ENCODE measurements around the gene GRM4.

GRM4 gene

GRCh38 chr6:34065466-34066217 is 80.2 kb downstream of the GRM4 start:
- no peak for DNase-seq (ENCODE audit: low read depth in 3 of 3, low spot score in 1 of 3)

DNA sequence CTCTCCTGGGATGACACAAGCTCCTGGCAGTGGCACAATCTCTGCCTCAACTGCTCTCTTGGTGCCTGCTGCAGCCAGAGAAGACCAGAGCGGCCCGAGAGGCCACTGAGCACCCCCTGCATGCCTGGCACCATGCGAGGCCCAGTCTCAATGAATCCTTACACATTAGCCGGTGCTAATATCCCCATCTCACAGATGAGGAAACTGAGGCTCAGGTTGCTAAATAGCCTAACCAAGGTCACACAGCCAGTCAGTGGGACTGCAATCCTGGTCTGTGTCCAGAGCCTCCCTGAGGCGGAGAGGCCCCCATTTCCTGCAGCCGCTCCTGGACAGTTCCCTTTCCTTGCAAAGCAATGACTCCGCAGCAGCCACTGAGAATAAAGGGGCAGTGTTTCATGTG is 81.2 kb downstream of the GRM4 start:
- no peak for DNase-seq (ENCODE audit: low read depth in 3 of 3, low spot score in 1 of 3)

DNA sequence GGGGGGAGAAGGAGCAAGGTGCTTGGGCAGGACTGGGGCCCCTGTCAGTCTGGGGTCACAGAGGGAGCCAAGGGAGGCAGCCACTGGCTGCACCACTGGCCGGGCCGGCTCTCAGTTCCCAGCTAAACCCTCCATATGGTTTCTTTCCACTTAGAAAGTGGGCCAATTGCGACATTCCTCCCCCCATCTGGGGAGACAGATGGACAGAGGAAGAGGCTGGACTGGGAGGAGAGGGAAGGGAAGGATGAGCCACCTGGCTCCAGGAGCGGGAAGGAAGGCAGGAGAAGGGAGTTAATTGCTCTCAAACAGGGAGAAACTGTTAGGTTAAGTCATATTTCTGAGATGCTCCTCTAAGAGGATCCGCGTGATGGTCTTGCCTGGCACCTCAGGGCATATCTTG is 82.2 kb downstream of the GRM4 start:
- no peak for DNase-seq (ENCODE audit: low read depth in 3 of 3, low spot score in 1 of 3)

DNA sequence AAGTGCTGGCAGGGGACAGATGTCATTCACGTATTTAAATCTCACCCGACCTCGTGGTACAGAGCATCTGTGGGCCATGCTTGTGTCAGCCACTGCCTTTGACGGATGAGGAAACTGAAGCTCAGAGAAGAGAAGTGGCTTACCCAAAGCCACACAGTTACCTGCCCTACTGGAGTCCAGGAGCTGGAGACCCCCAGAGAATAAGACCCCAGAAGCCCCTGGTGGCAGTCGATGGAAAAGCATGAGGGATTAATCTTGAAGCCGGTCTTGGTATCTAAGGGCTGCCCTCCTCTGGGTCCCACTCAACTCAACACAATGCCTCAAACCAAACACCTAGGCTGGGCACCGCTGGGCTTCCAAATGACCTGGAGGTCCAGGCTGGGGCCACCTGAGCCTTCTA is 83.1 kb downstream of the GRM4 start:
- no peak for DNase-seq (ENCODE audit: low read depth in 3 of 3, low spot score in 1 of 3)

- DNase-seq (ENCODE audit: low read depth in 3 of 3, low spot score in 1 of 3) = no peak
These were observed 83.7 kb downstream of the GRM4 start for GRCh38 chr6:34062156-34062555.

- DNase-seq (ENCODE audit: low read depth in 3 of 3, low spot score in 1 of 3) = no peak
These were observed 84.5 kb downstream of the GRM4 start for GRCh38 chr6:34061348-34061747.

GRCh38 chr6:34059914-34060313 is 86.0 kb downstream of the GRM4 start:
- no peak for DNase-seq (ENCODE audit: low read depth in 3 of 3, low spot score in 1 of 3)

- no peak for DNase-seq (ENCODE audit: low read depth in 3 of 3, low spot score in 1 of 3)
These were observed 86.7 kb downstream of the GRM4 start for GRCh38 chr6:34059136-34059731.

DNA sequence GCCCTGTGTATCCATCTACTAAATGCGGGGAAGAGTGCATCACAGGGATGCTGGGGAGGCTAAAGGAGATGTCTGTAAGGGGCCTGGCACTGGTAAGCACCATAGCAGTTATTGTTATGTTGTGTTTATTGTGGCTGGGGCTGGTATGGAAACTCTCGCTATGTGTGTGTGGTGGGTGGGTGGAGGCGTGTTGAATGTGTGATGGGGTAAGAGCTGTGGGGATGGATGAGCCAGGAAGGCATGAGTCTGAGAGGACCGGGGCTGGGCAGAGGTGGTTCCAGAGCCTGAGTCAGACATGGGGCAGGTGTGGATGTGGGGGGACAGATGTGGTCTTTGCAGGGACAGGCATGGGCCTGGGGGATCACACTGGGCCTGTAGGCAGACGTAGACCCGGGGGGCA is 88.1 kb downstream of the GRM4 start:
- DNase-seq (ENCODE audit: low read depth in 3 of 3, low spot score in 1 of 3) = no peak

- DNase-seq (ENCODE audit: low read depth in 3 of 3, low spot score in 1 of 3) = no peak
These were observed 88.7 kb downstream of the GRM4 start for GRCh38 chr6:34057191-34057590.

DNA sequence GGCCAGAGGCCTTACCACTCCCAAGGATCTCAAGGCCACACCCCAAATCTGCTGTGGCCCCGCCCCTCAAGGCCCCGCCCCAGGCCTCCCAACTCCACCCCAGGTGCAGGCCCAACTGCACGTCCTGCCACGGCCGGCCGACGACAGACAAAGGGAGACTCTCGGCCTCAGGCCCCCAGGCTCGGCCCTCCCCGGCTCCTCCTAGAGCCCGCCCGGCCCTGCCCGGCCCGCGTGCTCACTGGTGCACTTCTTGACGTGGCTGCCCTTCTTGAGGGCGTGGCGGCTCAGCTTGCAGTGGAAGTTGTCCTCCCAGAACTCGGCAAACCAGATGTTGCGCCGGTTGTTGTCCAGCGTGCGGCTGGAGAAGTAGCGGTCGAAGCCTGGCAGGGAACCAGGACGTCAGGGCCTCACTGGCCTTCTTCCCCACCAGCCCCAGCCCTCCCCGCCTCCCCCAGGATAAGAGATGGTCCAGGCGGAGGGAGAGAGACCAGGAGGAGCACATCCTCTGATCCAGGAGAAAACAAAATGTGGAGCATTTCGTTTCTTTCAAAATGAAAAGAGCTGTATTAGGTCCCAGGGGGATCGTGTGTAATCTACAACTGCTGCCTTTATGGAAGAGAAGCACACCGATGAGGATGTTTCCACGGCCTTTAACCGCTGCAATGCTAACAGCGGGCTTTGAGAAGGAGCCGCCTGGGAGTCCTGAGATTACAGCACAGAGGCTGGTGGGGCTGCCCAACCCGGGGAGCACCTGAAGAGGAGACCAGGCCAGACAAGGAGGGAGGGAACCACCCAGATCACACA is 89.4 kb downstream of the GRM4 start:
- DNase-seq (ENCODE audit: low read depth in 3 of 3, low spot score in 1 of 3) = no peak

- DNase-seq (ENCODE audit: low read depth in 3 of 3, low spot score in 1 of 3) = peak in 2 of 3 donors; percentile 22 to 56
These were observed 90.5 kb downstream of the GRM4 start for GRCh38 chr6:34055223-34055933.

GRCh38 chr6:34053721-34054120 is 92.2 kb downstream of the GRM4 start:
- no peak for DNase-seq (ENCODE audit: low read depth in 3 of 3, low spot score in 1 of 3)

DNA sequence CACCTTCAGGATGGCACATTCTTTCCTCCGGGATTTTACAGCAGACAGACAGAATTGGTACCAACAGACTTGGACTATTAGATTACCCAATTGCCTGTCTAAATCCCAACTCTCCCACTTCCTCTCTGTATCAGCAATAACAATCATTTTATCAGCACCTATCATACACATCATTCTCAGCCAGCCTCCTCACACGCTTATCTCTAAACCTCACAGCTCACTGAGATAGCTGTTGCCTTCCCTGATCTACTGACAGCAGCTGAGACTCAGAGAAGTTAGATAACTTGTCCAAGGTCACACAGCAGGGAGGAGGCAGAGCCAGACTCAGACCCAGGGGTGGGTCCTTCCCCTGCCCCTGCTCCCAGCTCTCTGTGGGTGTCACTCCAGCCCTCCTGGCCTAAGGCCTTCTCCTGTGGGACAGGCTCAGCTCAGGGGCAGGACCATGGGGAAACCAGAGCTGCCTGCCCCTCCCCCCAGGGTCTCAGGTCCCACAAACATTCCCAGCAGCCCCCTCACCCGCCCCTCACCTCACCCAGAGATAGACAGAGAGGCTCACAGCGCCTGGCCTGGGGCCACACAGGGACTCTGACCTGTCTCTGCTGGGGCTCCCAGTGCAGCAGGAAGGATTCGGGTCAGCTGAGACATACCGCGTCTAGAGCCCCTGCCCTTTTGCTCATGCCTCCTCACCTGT is 92.8 kb downstream of the GRM4 start:
- DNase-seq (ENCODE audit: low read depth in 3 of 3, low spot score in 1 of 3) = no peak

GRCh38 chr6:34052071-34052825 is 93.6 kb downstream of the GRM4 start:
- no peak for DNase-seq (ENCODE audit: low read depth in 3 of 3, low spot score in 1 of 3)

GRCh38 chr6:34051331-34051919 is 94.5 kb downstream of the GRM4 start:
- no peak for DNase-seq (ENCODE audit: low read depth in 3 of 3, low spot score in 1 of 3)

- no peak for DNase-seq (ENCODE audit: low read depth in 3 of 3, low spot score in 1 of 3)
These were observed 95.2 kb downstream of the GRM4 start for GRCh38 chr6:34050691-34051090.

- no peak for DNase-seq (ENCODE audit: low read depth in 3 of 3, low spot score in 1 of 3)
These were observed 96.2 kb downstream of the GRM4 start for GRCh38 chr6:34049395-34050342.

Data from stimulated activated CD4-positive, alpha-beta T cell treated with anti-CD3 and anti-CD28 coated beads, TNF-alpha, amount 100 ng/mL, for 1 hour (primary cell).